Loucy (cell line): ENCODE data around the gene SERTAD3.

Experiments
- CTCF ChIP-seq: fragments of 200-600 bp; sonication (generic); conservative IDR thresholded peaks from 2 replicates; pipeline ENCODE4 v1.5.1; 2014; ENCODE audit warnings: mild to moderate bottlenecking, antibody characterized with exemption, low read length
- EZH2phosphoT487 ChIP-seq: fragments of 200-600 bp; IDR thresholded peaks from 2 replicates; pipeline ENCODE4 v1.6.1; 2018; ENCODE audit warnings: antibody characterized with exemption, mild to moderate bottlenecking, moderate library complexity, borderline replicate concordance

- TF ChIP-seq CTCF (no peak), EZH2phosphoT487 (no peak)
Measured at GRCh38 chr19:40394816-40395210, 49.3 kb downstream of the SERTAD3 start.
